Lower lobe of right lung (tissue), 2 donors: Measurements from ENCODE around the gene ANKS1B. TPM values are rescaled to one million over a fixed set of nuclear protein-coding genes. Genes with fewer than 3 reads are reported as not detected.

Source experiments
- ATAC-seq, 2 donors: fragments of 200-7000 bp; cut with Tn5 transposase; one replicate each; pipeline ENCODE4 v1.9.1; 2020 to 2022; ENCODE audit warnings: mild to moderate bottlenecking in 2 of 2, moderate library complexity in 2 of 2
- DNase-seq: peaks from one replicate; pipeline ENCODE4 v3.0.0-alpha.2; 2020
- H3K27ac ChIP-seq: fragments of 200-600 bp; one replicate; pipeline ENCODE4 v1.8.0; 2022
- H3K27me3 ChIP-seq: fragments of 200-600 bp; one replicate; pipeline ENCODE4 v1.8.0; 2022; ENCODE audit warnings: low read depth
- H3K36me3 ChIP-seq: fragments of 200-600 bp; one replicate; pipeline ENCODE4 v1.8.0; 2022; ENCODE audit warnings: mild to moderate bottlenecking
- H3K4me1 ChIP-seq: fragments of 200-600 bp; one replicate; pipeline ENCODE4 v1.8.0; 2022
- H3K4me3 ChIP-seq: fragments of 200-600 bp; one replicate; pipeline ENCODE4 v1.8.0; 2022; ENCODE audit warnings: mild to moderate bottlenecking
- H3K9me3 ChIP-seq: fragments of 200-600 bp; one replicate; pipeline ENCODE4 v1.8.0; 2022
- intact Hi-C: fragments of 100-400 bp; cut with DNase I; formaldehyde crosslinking; loops from one replicate; pipeline ENCODE4 v1.11.0; 2022
- total RNA-seq: library from RNA; stranded (reverse); fragmentation: NEBNext Ultra II Directional; extraction: Animal tissue kit (Norgen Biotek cat#: 25700); gene quantifications from one replicate; pipeline ENCODE4 v1.2.1, GENCODE V29; 2021
- TF ChIP-seq, protein P1 (sequence below): fragments of 200-600 bp; IDR thresholded peaks from one replicate; pipeline ENCODE4 v1.8.0; 2022; ENCODE audit warnings: antibody characterized with exemption, mild to moderate bottlenecking
- donor health status: DM: no; HTN: yes; CAD: no; lungs with severe emphysema.

ANKS1B gene
- total RNA-seq, 1 donor from 2014 or later = 4.0 TPM

DNA sequence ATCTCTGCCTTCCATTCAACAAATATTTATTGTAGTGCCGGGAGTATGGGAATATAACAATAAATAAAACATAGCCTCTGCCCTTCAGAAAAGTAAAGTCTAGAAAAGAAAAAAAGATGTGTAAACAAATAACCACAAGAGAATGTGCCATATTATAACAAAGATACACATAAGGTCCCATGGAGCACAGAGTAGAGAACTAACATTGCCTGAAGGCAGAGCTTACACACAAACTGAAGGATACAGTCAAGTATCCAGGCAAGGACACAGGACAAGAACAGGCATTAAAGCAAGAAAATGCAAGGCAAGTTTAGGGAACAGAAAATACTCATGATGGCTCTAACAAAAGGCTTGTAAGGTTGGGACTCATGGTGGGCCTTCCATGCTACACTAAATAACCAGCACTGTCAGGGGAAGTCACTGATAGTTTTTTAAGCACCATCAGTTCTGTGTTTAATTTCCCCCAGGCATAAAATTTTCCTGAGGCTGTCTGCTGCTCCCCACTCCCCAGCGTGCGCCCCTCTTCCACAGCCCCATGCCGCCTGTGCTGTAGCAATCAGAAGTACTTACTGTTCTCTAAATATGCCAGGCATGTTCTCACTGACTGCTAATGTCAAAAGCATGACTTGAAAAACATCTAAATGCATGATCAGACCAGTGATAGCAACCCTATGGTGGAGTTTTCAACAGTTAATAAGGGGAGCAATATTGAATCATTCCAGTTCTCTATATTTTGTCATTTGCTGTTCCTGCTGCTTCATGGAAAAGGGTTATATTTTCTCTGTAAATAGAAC, 77.8 kb downstream of the ANKS1B start:
- no peaks in the 10 kb centered on the region for H3K9me3 ChIP-seq
- TF ChIP-seq, protein P1, sequence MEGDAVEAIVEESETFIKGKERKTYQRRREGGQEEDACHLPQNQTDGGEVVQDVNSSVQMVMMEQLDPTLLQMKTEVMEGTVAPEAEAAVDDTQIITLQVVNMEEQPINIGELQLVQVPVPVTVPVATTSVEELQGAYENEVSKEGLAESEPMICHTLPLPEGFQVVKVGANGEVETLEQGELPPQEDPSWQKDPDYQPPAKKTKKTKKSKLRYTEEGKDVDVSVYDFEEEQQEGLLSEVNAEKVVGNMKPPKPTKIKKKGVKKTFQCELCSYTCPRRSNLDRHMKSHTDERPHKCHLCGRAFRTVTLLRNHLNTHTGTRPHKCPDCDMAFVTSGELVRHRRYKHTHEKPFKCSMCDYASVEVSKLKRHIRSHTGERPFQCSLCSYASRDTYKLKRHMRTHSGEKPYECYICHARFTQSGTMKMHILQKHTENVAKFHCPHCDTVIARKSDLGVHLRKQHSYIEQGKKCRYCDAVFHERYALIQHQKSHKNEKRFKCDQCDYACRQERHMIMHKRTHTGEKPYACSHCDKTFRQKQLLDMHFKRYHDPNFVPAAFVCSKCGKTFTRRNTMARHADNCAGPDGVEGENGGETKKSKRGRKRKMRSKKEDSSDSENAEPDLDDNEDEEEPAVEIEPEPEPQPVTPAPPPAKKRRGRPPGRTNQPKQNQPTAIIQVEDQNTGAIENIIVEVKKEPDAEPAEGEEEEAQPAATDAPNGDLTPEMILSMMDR = no peak
- no peak overlapping the region for H3K27ac ChIP-seq
- H3K4me1 ChIP-seq = no peaks in the 10 kb centered on the region
- no peak overlapping the region for H3K4me3 ChIP-seq
- H3K36me3 ChIP-seq = no peaks in the 10 kb centered on the region
- DNase-seq (no peak), ATAC-seq (no peak)
- no peaks in the 10 kb centered on the region for H3K27me3 ChIP-seq
- intact Hi-C loops = no loop called here

DNA sequence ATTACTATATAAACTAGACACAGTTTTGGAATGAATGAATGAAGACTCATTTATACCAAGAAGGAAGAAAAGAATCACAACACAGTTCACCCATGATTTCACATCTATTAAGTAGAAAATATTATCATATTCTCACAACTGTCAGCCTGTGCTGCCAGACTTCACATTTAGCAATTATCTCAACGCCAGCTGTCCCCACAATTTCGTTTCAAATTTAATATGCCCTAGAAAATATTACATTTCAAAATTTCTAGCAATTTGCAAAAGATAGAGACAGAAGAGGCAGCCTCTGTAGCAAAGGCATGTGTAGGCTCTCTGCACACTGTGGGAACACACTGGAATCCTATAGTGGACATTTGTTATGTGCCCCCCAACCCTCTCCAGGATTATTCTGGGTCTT, 83.6 kb downstream of the ANKS1B start:
- TF ChIP-seq, protein P1 = no peak
- no peak for ATAC-seq
- H3K27ac ChIP-seq = no peak overlapping the region

DNA sequence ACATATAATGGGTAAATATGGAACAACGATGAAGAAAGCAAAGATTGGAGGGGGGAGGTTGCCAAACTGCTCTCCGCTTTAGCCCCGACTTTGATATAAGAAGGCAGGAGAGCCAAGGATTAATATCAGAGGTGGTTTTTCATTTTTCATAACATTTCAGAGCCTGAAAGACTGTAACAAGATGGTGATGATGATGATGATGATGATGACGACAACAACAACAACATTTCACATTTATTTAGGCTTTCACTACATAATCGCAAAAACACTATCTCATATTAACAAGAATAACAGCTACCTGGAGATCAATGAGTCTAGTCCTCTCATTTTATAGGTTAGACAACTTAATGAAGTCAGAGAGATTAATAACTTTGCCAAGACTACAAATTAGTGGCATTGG, 86.1 kb downstream of the ANKS1B start:
- Histone ChIP-seq H3K36me3 (no peaks in the 10 kb centered on the region), H3K4me3 (no peak overlapping the region), H3K4me1 (no peaks in the 10 kb centered on the region), H3K27ac (no peak overlapping the region), H3K9me3 (no peaks in the 10 kb centered on the region), H3K27me3 (no peaks in the 10 kb centered on the region)
- no peak for ATAC-seq
- no peak for DNase-seq
- TF ChIP-seq, protein P1 = no peak
- intact Hi-C loops = no loop called here

More for the DNA sequence above, 83.6 kb downstream of the ANKS1B start:
- Histone ChIP-seq H3K27me3 (no peaks in the 10 kb centered on the region), H3K4me1 (no peaks in the 10 kb centered on the region), H3K4me3 (no peak overlapping the region), H3K36me3 (no peaks in the 10 kb centered on the region), H3K9me3 (no peaks in the 10 kb centered on the region)
- no peak for DNase-seq
- intact Hi-C loops = no loop called here

DNA sequence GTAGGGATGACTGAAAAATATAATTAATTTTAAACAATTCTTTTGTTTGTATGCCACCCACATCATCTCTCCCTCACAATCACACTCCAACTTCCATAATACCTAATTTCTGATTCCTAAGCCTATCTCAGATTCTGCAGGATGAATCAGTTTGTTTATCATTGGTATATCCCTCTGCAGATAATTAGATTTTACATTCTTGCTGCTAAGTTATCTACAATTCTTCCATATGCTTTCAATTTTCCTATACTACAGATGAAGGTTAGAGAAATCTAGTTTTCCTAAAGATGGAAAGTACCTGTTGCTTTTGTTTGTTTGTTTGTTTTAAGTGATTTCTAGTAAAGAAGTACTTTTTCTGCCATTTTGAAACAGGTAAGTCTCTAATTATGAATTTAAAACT, 105.3 kb downstream of the ANKS1B start:
- no peak overlapping the region for H3K4me3 ChIP-seq
- TF ChIP-seq, protein P1 = no peak
- no peaks in the 10 kb centered on the region for H3K9me3 ChIP-seq
- H3K27me3 ChIP-seq = no peaks in the 10 kb centered on the region
- DNase-seq (no peak), ATAC-seq (no peak)
- H3K36me3 ChIP-seq = no peaks in the 10 kb centered on the region
- no peak overlapping the region for H3K27ac ChIP-seq
- no peaks in the 10 kb centered on the region for H3K4me1 ChIP-seq
- intact Hi-C loops = no loop called here

DNA sequence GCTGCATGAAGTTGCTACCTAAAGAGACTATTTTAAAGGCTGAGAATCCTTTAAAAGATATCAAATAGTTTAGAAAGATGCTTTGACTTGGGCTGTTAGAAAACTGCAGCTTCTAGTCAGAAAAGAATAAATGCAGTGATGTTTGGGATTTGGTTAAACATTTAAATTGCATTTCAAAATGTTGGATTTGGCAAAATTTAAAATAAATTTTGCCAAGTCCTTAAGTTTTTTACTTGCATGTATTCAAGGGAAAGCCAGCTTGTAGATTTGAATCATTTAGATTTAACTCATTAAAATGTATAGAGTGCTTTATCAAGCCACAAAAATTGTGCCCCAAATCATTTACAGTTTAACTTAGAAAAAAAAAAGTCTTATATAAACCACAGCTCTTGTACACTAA, 109.7 kb downstream of the ANKS1B start:
- TF ChIP-seq, protein P1 = no peak
- no peaks in the 10 kb centered on the region for H3K9me3 ChIP-seq
- no peak overlapping the region for H3K27ac ChIP-seq
- ATAC-seq (no peak), DNase-seq (no peak)
- intact Hi-C loops = no loop called here
- H3K27me3 ChIP-seq = no peaks in the 10 kb centered on the region
- H3K36me3 ChIP-seq = no peaks in the 10 kb centered on the region
- H3K4me1 ChIP-seq = no peaks in the 10 kb centered on the region
- no peak overlapping the region for H3K4me3 ChIP-seq
